ENCODE data around the gene PPP2R3A.
"Not testable (repeated sequence)": the region's sequence is repeated elsewhere in the genome, so short reads cannot be mapped to it uniquely, and the experiment has no call there.

The PPP2R3A gene

GRCh38 chr3:135924506-135924905 is 41.0 kb upstream of the PPP2R3A start:
- no peak for DNase-seq (ENCODE audit: low read depth)
- no peak for TF ChIP-seq CTCF (conservative IDR thresholded peaks at IDR 0.05; ENCODE audit: low read depth, low read length)
- H3K4me3 ChIP-seq (ENCODE audit: low read length) = no peak overlapping the region

GRCh38 chr3:135926664-135927063 is 38.9 kb upstream of the PPP2R3A start:
- H3K4me3 ChIP-seq (ENCODE audit: low read length) = no peak overlapping the region
- TF ChIP-seq CTCF (conservative IDR thresholded peaks at IDR 0.05; ENCODE audit: low read depth, low read length) = no peak

GRCh38 chr3:135927155-135927554 is 38.4 kb upstream of the PPP2R3A start:
- TF ChIP-seq CTCF (conservative IDR thresholded peaks at IDR 0.05; ENCODE audit: low read depth, low read length) = no peak
- H3K4me3 ChIP-seq (ENCODE audit: low read length) = no peak overlapping the region
- DNase-seq (ENCODE audit: low read depth) = no peak

More at GRCh38 chr3:135926664-135927063, 38.9 kb upstream of the PPP2R3A start:
- DNase-seq (ENCODE audit: low read depth) = no peak

- DNase-seq (ENCODE audit: low read depth) = no peak
- no peak for TF ChIP-seq CTCF (conservative IDR thresholded peaks at IDR 0.05; ENCODE audit: low read depth, low read length)
- H3K4me3 ChIP-seq (ENCODE audit: low read length) = no peak overlapping the region
Measured at GRCh38 chr3:135929670-135930069, 35.9 kb upstream of the PPP2R3A start.

- no peak overlapping the region for H3K4me3 ChIP-seq (ENCODE audit: low read length)
- no peak for DNase-seq (ENCODE audit: low read depth)
- no peak for TF ChIP-seq CTCF (conservative IDR thresholded peaks at IDR 0.05; ENCODE audit: low read depth, low read length)
Measured at GRCh38 chr3:135930255-135930654, 35.3 kb upstream of the PPP2R3A start.

DNA sequence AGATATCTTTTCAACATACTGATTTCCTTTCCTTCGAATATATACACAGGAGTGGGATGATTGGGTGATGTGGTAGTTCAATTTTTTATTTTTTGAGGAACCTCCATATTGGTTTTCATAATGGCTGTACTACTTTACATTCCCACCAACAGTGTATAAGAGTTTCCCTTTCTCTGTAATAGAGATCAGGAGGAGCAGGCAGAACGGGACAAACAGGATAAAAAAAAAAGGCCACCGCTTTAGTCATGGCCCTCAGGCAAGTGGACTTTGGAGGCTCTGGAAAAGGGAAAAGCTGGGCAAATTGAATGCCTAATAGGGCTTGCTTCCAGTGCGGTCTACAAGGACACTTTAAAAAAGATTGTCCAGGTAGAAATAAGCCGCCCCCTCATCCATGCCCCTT is 30.4 kb upstream of the PPP2R3A start:
- H3K4me3 ChIP-seq (ENCODE audit: low read length); DNase-seq (ENCODE audit: low read depth): not testable (repeated sequence)

- not testable (repeated sequence) for DNase-seq (ENCODE audit: low read depth); H3K4me3 ChIP-seq (ENCODE audit: low read length)
Measured at GRCh38 chr3:135937766-135938165, 27.8 kb upstream of the PPP2R3A start.

- no peak overlapping the region for H3K4me3 ChIP-seq (ENCODE audit: low read length)
- no peak for TF ChIP-seq CTCF (conservative IDR thresholded peaks at IDR 0.05; ENCODE audit: low read depth, low read length)
- DNase-seq (ENCODE audit: low read depth) = no peak
Measured at GRCh38 chr3:135944831-135945230, 20.7 kb upstream of the PPP2R3A start.

Data from retinal pigment epithelial cell (primary cell).